SH-SY5Y (cell line): ENCODE data around the gene KDM7A.

ENCODE experiments used
- GATA2 ChIP-seq: IDR thresholded peaks from 2 replicates; pipeline ENCODE4 v1.6.1; 2011; ENCODE audit warnings: mild to moderate bottlenecking, low read depth, low read length
- GATA3 ChIP-seq: IDR thresholded peaks from 2 replicates; pipeline ENCODE4 v1.6.1; 2011; ENCODE audit warnings: low read depth, mild to moderate bottlenecking, low read length, moderate library complexity

Gene KDM7A

DNA sequence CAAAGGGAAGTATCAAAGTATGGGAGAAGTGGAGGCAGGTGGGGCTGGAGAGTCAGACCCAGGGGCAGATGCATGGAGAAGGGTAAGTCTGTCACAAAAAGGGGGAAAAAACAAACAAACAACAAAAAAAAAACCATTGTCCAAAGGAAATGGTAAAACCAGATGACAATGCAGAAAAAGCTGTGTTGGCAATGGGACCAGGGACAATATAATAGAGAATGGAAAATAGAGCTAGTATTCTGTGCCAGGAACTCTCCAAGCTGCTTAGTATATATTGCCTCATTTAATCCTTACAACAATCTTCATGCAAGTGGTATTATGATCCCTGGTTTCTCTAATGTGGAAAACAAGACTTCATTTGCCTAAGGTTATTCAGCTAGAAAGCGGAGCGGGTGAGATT is 13.1 kb upstream of the KDM7A start:
- TF ChIP-seq GATA3 = no peak
- TF ChIP-seq GATA2 = no peak

- TF ChIP-seq GATA3 (no peak), GATA2 (no peak)
These were observed 6.1 kb upstream of the KDM7A start for GRCh38 chr7:140182917-140183316.

DNA sequence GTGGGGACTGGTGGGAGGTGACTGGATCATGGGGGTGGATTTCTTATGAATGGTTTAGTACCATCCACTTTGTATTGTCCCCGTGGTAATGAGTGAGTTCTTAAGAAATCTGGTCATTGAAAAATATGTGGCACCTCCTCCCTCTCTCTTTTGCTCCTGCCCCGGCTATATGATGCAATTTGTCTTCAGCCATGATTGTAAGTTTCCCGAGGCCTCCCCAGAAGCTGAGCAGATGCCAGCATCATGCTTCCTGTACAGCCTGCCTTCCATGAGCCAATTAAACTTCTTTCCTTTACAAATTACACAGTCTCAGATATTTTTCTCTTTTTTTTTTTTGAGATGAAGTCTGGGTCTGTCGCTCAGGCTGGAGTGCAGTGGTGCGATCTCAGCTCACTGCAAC is 2.6 kb upstream of the KDM7A start:
- TF ChIP-seq GATA2 (no peak), GATA3 (no peak)

- TF ChIP-seq GATA2 = no peak
- TF ChIP-seq GATA3 = no peak
These were observed 571 bp downstream of the KDM7A start for GRCh38 chr7:140176122-140176701.

DNA sequence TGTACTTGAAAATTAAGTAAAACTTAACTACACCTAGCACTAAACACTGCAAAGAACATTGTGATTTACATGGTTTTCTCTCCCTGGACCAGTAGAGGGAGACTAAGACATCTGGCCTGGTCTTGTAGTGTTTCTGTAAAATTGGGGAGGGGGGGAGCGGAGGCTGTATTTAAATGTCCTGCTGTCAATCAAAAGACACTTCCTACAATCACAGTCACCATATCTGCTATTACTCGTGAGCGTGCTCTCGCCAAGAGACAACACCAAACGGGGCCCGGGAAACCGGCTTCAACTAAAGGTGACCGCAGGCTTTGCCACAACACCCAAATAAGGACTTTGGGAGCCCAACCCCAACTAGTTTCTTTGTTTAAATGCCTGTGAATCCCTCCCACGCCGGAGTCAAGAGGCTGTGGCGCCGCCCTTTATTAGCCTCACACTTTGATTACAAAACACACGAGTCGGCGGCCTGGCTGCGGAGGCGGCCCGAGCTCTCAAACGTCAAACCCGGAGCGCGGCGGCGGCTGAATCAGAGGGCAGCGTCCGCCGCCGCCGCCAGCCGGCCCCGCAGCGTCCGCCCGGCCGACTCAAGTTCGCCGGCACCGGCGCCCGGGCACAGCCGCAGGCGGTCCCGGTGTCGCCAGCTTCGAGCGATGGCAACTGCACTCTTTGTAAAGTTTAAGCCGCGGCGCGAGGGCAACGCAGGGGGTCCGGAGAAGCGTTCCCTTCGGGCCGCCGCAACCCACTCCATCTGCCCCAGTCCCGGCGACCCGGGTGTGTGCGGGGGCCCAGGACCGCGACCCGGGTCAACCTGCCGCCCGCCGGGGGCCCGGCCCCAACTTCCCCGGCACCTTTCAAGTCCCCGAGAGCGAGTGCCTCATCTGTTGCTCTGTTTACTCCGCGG is 1.3 kb downstream of the KDM7A start:
- no peak for TF ChIP-seq GATA2
- TF ChIP-seq GATA3 = no peak

- TF ChIP-seq GATA2 (no peak), GATA3 (no peak)
These were observed 2.6 kb downstream of the KDM7A start for GRCh38 chr7:140174217-140174616.

DNA sequence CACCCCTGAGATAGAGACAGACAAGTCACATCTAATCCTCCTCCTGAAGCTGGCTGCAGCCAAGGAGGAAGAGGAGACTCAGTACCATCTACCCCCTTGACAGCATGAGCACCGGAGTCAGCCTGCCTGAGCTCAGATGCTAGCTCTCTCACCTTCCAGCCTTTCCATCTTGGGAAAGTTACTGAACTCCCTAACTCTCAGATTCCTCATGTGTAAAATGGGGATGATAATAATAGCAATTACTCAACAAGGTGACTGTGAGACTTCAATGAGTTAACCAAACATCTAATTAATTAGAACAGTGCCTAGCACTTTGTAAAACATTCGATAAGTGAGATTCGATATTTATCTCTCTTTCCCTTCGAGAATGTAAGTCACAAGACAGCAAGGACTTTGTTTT is 6.4 kb downstream of the KDM7A start:
- TF ChIP-seq GATA3 (no peak), GATA2 (no peak)

GRCh38 chr7:140168816-140169215 is 8.0 kb downstream of the KDM7A start:
- no peak for TF ChIP-seq GATA3
- TF ChIP-seq GATA2 = no peak

- no peak for TF ChIP-seq GATA3
These were observed 11.4 kb downstream of the KDM7A start for GRCh38 chr7:140165422-140165821.

DNA sequence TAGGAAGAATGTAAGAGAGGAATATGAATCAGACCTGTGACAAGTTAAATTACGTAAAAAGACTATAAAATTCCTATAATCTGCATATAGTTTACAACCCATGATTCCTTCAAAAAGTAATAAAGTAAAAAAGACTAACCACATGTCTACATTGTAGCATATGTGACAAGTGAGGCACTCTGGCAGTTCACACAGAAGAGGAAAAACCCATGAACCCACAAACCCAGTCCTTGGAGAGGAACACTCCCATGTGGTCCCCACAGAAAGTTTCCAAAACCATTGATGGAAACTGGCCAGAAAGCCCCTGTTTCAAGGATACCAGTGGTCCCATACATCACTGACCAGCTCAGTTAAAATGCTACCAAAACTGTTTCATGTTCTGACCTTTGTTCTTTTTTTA is 15.7 kb downstream of the KDM7A start:
- TF ChIP-seq GATA2 = no peak
- no peak for TF ChIP-seq GATA3

- TF ChIP-seq GATA2 = peak; percentile 78
- TF ChIP-seq GATA3 = no peak
These were observed 16.5 kb downstream of the KDM7A start for GRCh38 chr7:140160308-140160707.

DNA sequence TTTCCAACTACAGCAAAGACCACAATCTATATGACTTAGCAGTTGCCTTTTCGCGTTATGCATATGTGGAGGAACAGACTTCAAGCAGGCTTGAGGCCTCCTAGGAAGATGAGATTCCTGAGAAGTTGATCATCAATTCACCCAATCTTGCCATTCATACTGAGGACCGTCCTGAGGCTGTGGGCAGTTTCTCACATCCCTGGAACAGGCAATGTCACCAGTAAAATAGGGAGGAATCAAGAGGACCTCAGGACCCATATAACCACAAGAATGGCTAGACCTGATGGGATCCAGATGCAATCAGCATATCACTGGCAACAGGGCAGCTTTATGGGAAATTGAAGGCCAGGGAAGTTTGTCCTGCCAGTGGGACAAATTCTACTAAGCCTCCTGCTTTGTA is 17.3 kb downstream of the KDM7A start:
- TF ChIP-seq GATA3 (no peak), GATA2 (no peak; the same call in 1 of the 2 replicates)

DNA sequence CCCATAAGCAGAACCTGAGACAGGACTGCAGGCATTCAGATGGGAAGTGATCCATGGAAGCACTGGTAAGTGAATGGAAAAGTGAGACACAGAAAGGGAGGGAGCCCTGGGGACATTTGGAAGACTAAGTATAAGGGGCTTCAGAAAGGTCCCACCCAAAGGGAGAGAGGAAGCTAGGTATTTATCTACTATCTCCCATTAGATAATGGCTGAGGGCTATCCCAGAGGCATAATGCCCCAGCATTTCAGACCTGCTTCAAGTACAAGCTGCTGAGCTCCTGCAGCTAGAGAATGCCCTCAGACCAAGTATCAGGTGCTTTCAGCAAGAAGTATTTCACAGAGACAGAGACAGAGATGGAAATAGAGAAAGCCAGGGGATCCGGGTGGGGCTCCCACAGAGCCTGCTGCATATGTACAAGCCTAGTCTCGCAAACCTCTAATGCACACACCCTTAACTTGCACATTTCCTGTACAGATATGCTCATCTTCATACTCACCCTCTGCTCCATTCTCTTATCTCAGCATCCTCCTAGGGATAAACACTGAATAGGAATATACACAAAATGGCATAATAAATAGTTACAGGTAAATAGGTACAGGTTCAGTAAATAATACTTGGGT is 20.2 kb downstream of the KDM7A start:
- no peak for TF ChIP-seq GATA2
- TF ChIP-seq GATA3 = no peak

- TF ChIP-seq GATA3 (no peak), GATA2 (peak; percentile 26; the same call in 1 of the 2 replicates)
These were observed 21.4 kb downstream of the KDM7A start for GRCh38 chr7:140155428-140155827.

- TF ChIP-seq GATA3 (no peak), GATA2 (no peak)
These were observed 23.1 kb downstream of the KDM7A start for GRCh38 chr7:140153666-140154161.

GRCh38 chr7:140146574-140146973 is 30.2 kb downstream of the KDM7A start:
- TF ChIP-seq GATA2 (no peak), GATA3 (no peak)

GRCh38 chr7:140145709-140146108 is 31.1 kb downstream of the KDM7A start:
- TF ChIP-seq GATA2 (no peak), GATA3 (no peak)
